IPS-18a (cell line): ENCODE data around the gene ATP8A1.
A peak's percentile ranks its signal among the peaks of the same experiment; 100 is the strongest.

Experiments used
- H3K27ac ChIP-seq: one replicate; pipeline ENCODE4 v1.5.1; 2013; ENCODE audit warnings: low read length
- H3K27me3 ChIP-seq: one replicate; pipeline ENCODE4 v1.6.1; 2013; ENCODE audit warnings: mild to moderate bottlenecking, low read length; ENCODE audit not compliant: control insufficient read depth, insufficient read depth
- H3K36me3 ChIP-seq: one replicate; pipeline ENCODE4 v1.6.1; 2013; ENCODE audit warnings: low read depth, low read length; ENCODE audit not compliant: control insufficient read depth
- H3K4me1 ChIP-seq: one replicate; pipeline ENCODE4 v1.6.1; 2013; ENCODE audit warnings: low read depth, low read length; ENCODE audit not compliant: control insufficient read depth
- H3K4me3 ChIP-seq: one replicate; pipeline ENCODE4 v1.5.1; 2013; ENCODE audit warnings: low read length
- H3K9ac ChIP-seq: one replicate; pipeline ENCODE4 v1.6.1; 2013; ENCODE audit warnings: mild to moderate bottlenecking, low read length, moderate library complexity
- H3K9me3 ChIP-seq: one replicate; pipeline ENCODE4 v1.6.1; 2013; ENCODE audit warnings: low read depth, low read length; ENCODE audit not compliant: control insufficient read depth

The ATP8A1 gene

DNA sequence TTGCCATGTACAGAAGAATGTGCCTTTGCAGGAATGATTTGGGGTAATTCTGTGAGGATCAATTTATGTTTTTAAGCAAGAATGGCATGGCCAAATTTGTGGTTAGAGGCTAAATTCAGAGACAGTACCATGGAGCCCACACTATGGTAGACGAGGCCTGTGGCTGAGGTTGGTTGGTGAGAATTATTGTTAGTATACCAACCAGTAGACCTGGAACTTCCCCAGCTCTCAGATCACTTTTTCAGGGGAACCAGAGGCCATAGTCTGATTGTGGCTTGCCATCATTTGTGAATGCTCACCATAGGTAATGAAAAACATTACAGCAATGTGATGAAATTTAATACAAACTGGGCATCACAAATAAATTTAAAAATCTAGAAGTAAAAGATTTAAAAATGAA, 203.3 kb downstream of the ATP8A1 start:
- no peaks in the 10 kb centered on the region for H3K36me3 ChIP-seq
- no peaks in the 10 kb centered on the region for H3K27me3 ChIP-seq
- H3K9ac ChIP-seq, result no peak overlapping the region
- H3K4me3 ChIP-seq, result no peak overlapping the region
- H3K4me1 ChIP-seq, result peaks cover 41% of the 10 kb centered on the region
- no peak overlapping the region for H3K27ac ChIP-seq
- H3K9me3 ChIP-seq, result no peaks in the 10 kb centered on the region

DNA sequence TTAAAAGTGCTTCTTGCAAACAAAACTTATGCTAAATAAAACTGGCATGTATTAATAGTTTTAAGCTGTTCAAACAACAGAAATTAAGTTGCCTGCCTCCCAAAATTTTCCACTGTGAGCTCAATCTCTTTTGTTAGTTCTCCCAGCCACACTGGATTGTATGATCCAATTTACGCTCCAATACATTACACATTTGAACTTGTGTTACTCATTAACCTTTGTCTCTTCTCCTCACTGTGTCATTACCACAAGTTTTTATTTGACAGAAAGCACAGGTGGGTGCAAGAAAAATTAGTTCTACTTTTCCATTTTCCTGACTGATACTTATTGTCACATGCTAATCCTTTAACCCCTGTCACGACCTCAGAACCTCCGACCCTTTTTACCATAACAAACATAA, 204.1 kb downstream of the ATP8A1 start:
- H3K27ac ChIP-seq, result no peak overlapping the region
- H3K9ac ChIP-seq, result no peak overlapping the region
- H3K4me3 ChIP-seq, result no peak overlapping the region
- no peaks in the 10 kb centered on the region for H3K9me3 ChIP-seq
- peaks cover 33% of the 10 kb centered on the region for H3K4me1 ChIP-seq
- no peaks in the 10 kb centered on the region for H3K27me3 ChIP-seq
- H3K36me3 ChIP-seq, result no peaks in the 10 kb centered on the region

- Histone ChIP-seq H3K9ac (no peak overlapping the region), H3K4me3 (no peak overlapping the region), H3K27ac (no peak overlapping the region), H3K36me3 (no peaks in the 10 kb centered on the region), H3K27me3 (no peaks in the 10 kb centered on the region), H3K4me1 (peaks cover 11% of the 10 kb centered on the region), H3K9me3 (no peaks in the 10 kb centered on the region)
Observed at GRCh38 chr4:42446823-42447222, 210.1 kb downstream of the ATP8A1 start.

- H3K36me3 ChIP-seq, result no peaks in the 10 kb centered on the region
- no peak overlapping the region for H3K9ac ChIP-seq
- no peaks in the 10 kb centered on the region for H3K9me3 ChIP-seq
- no peak overlapping the region for H3K27ac ChIP-seq
- H3K4me3 ChIP-seq, result no peak overlapping the region
- no peaks in the 10 kb centered on the region for H3K4me1 ChIP-seq
- no peaks in the 10 kb centered on the region for H3K27me3 ChIP-seq
Observed at GRCh38 chr4:42445038-42445437, 211.9 kb downstream of the ATP8A1 start.

DNA sequence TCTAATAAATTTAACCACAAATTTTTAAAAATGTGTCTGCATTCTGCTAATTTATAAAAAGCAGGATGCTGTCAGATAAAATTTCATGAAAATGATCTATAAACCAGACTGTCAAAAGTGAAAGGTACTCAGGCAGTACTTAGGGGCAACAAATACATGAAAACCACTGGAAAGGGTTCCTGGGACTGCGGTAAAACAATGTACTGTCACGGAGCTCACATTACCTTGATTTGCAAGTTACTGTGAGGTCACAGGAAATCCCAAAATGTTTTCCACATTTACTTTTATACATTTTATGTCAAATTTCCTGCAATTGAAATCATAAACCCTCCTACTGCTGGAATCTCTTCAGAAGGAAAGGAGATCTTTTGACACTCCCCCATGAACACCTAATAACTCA, 214.3 kb downstream of the ATP8A1 start:
- Histone ChIP-seq H3K27ac (no peak overlapping the region), H3K36me3 (no peaks in the 10 kb centered on the region), H3K9ac (no peak overlapping the region), H3K4me3 (no peak overlapping the region), H3K9me3 (no peaks in the 10 kb centered on the region), H3K4me1 (peaks cover 3% of the 10 kb centered on the region), H3K27me3 (no peaks in the 10 kb centered on the region)

- Histone ChIP-seq H3K9me3 (no peaks in the 10 kb centered on the region), H3K36me3 (no peaks in the 10 kb centered on the region), H3K9ac (no peak overlapping the region), H3K27ac (no peak overlapping the region), H3K4me3 (no peak overlapping the region), H3K27me3 (no peaks in the 10 kb centered on the region), H3K4me1 (peaks cover 7% of the 10 kb centered on the region)
Observed at GRCh38 chr4:42440083-42440482, 216.8 kb downstream of the ATP8A1 start.

- no peaks in the 10 kb centered on the region for H3K36me3 ChIP-seq
- no peaks in the 10 kb centered on the region for H3K27me3 ChIP-seq
- no peak overlapping the region for H3K27ac ChIP-seq
- H3K4me1 ChIP-seq, result peaks cover 7% of the 10 kb centered on the region
- no peaks in the 10 kb centered on the region for H3K9me3 ChIP-seq
- H3K9ac ChIP-seq, result no peak overlapping the region
- H3K4me3 ChIP-seq, result no peak overlapping the region
Observed at GRCh38 chr4:42436928-42437565, 219.9 kb downstream of the ATP8A1 start.

DNA sequence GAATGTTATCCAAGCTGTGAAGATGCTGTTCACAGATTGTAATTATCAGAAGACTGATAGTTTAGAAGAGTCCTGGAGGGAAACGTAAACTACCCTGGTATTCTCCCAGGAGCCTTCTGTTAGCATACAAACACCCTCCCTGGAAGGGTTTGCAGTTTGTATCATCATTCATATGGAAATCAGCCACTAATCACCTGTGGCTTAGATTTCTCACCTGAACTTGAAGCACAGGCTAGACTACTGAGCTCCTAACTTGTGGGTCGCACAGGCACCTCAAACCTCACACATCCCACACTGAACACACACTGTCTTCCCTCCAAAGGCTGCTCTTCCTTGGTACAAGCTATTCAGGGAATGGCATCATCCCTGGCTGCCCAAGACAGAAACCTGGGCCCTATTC, 228.9 kb downstream of the ATP8A1 start:
- Histone ChIP-seq H3K4me3 (no peak overlapping the region), H3K9ac (no peak overlapping the region), H3K27me3 (peaks cover 16% of the 10 kb centered on the region), H3K9me3 (no peaks in the 10 kb centered on the region), H3K36me3 (no peaks in the 10 kb centered on the region), H3K4me1 (peaks cover 40% of the 10 kb centered on the region), H3K27ac (no peak overlapping the region)

DNA sequence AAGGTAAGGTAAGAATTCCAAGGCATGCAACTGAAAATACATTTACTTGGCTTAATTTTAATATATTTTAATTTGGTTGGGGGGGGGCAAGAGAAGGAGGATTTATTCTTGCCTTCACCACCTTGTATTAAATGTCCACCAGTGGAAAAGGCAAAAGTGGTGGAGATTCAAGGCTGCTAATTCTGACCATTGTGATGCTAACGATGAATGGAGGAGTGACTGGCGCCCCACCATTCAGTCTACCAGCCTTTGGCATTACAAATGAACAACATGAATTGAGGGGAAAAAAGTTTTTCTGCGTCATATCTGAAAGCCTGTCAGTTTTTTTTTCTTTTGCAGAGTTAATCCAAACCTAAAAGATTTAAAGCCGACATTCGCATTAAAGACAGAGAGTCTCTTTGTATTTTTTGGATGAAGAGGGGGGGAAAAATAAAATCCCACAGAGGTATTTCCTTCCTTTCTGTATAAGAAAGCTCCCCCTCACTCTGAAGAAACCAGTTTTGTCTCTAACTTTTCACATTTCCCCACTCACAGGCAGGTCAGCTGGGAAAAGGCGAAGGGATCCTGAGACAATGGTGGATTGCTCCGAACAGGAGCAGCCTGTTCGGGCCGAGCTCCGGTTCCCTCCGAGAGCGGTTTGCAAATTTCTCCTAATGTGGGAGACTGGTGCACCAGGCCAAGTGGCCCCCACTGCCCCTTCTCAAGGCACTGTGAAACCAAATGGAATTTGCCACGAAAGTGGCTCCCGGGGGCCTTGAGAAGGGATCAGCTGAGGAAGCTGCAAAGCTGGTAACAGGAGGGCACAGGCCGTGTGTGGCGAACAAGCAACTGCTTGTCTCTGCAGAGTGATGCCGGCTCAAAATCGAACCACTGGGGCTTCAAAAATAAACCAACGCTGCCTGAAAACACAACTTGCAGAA, 231.5 kb downstream of the ATP8A1 start:
- H3K27ac ChIP-seq, result peak overlapping the region; percentile 71
- peaks cover 40% of the 10 kb centered on the region for H3K4me1 ChIP-seq
- H3K4me3 ChIP-seq, result peak overlapping the region; percentile 33
- H3K9me3 ChIP-seq, result no peaks in the 10 kb centered on the region
- H3K36me3 ChIP-seq, result no peaks in the 10 kb centered on the region
- H3K27me3 ChIP-seq, result peaks cover 16% of the 10 kb centered on the region
- H3K9ac ChIP-seq, result peak overlapping the region; percentile 52

- Histone ChIP-seq H3K27me3 (no peaks in the 10 kb centered on the region), H3K4me3 (no peak overlapping the region), H3K4me1 (peaks cover 30% of the 10 kb centered on the region), H3K9ac (no peak overlapping the region), H3K9me3 (no peaks in the 10 kb centered on the region), H3K36me3 (no peaks in the 10 kb centered on the region), H3K27ac (no peak overlapping the region)
Observed at GRCh38 chr4:42420140-42420539, 236.8 kb downstream of the ATP8A1 start.

DNA sequence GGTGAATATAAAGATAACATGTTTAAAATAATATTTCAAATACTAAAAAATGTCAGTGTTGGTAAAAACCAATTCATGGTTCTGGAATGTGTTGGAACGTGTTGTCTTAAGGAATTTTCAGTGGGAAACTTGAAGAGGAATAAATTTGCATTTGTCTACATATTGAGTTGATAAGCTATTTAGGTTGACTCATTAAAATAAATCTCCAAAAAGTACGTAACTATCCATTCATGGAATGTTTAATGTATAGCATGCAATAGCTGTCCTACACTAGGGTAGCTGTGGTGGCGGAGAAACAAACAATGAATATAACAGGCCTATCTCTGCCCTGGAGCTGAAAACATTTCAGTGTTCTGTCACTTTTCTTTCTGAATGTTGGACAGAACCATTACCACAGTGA, 239.4 kb downstream of the ATP8A1 start:
- Histone ChIP-seq H3K36me3 (no peaks in the 10 kb centered on the region), H3K27ac (no peak overlapping the region), H3K9ac (no peak overlapping the region), H3K27me3 (no peaks in the 10 kb centered on the region), H3K9me3 (no peaks in the 10 kb centered on the region), H3K4me3 (no peak overlapping the region), H3K4me1 (peaks cover 23% of the 10 kb centered on the region)

GRCh38 chr4:42416017-42416416, 240.9 kb downstream of the ATP8A1 start:
- Histone ChIP-seq H3K4me1 (peaks cover 23% of the 10 kb centered on the region), H3K36me3 (no peaks in the 10 kb centered on the region), H3K9me3 (no peaks in the 10 kb centered on the region), H3K27ac (no peak overlapping the region), H3K9ac (no peak overlapping the region), H3K4me3 (no peak overlapping the region), H3K27me3 (no peaks in the 10 kb centered on the region)
